Measurements from ENCODE around the gene PARD6G.
"Not testable (repeated sequence)": the region's sequence is repeated elsewhere in the genome, so short reads cannot be mapped to it uniquely, and the experiment has no call there.

The PARD6G gene

GRCh38 chr18:80164727-80165355 lies 82.5 kb downstream of the PARD6G start:
- DNase-seq; in situ Hi-C loops (cut with HindIII; ENCODE audit: low pct_ligation_motif_present, low pct_unique_long_range_greater_than_20kb, low sequenced_read_pairs): not testable (repeated sequence)

GRCh38 chr18:80163183-80163582 lies 84.1 kb downstream of the PARD6G start:
- in situ Hi-C loops (cut with HindIII; ENCODE audit: low pct_ligation_motif_present, low pct_unique_long_range_greater_than_20kb, low sequenced_read_pairs), result no loop called here
- no peak for DNase-seq

GRCh38 chr18:80161781-80162417 lies 85.4 kb downstream of the PARD6G start:
- no peak for DNase-seq
- in situ Hi-C loops (cut with HindIII; ENCODE audit: low pct_ligation_motif_present, low pct_unique_long_range_greater_than_20kb, low sequenced_read_pairs), result no loop called here

- in situ Hi-C loops (cut with HindIII; ENCODE audit: low pct_ligation_motif_present, low pct_unique_long_range_greater_than_20kb, low sequenced_read_pairs), result no loop called here
- no peak for DNase-seq
Measured at GRCh38 chr18:80159713-80160636, 87.3 kb downstream of the PARD6G start.

GRCh38 chr18:80158365-80158764 lies 88.9 kb downstream of the PARD6G start:
- in situ Hi-C loops (cut with HindIII; ENCODE audit: low pct_ligation_motif_present, low pct_unique_long_range_greater_than_20kb, low sequenced_read_pairs), result no loop called here
- DNase-seq, result no peak

- in situ Hi-C loops (cut with HindIII; ENCODE audit: low pct_ligation_motif_present, low pct_unique_long_range_greater_than_20kb, low sequenced_read_pairs), result no loop called here
- DNase-seq, result peak; percentile 67
Measured at GRCh38 chr18:80157708-80158343, 89.5 kb downstream of the PARD6G start.

GRCh38 chr18:80154293-80154692 lies 93.0 kb downstream of the PARD6G start:
- in situ Hi-C loops (cut with HindIII; ENCODE audit: low pct_ligation_motif_present, low pct_unique_long_range_greater_than_20kb, low sequenced_read_pairs), result no loop called here
- DNase-seq, result peak; percentile 31

- in situ Hi-C loops (cut with HindIII; ENCODE audit: low pct_ligation_motif_present, low pct_unique_long_range_greater_than_20kb, low sequenced_read_pairs), result no loop called here
- no peak for DNase-seq
Measured at GRCh38 chr18:80149667-80150066, 97.6 kb downstream of the PARD6G start.

- no peak for DNase-seq
- in situ Hi-C loops (cut with HindIII; ENCODE audit: low pct_ligation_motif_present, low pct_unique_long_range_greater_than_20kb, low sequenced_read_pairs), result no loop called here
Measured at GRCh38 chr18:80148326-80149199, 98.8 kb downstream of the PARD6G start.

- in situ Hi-C loops (cut with HindIII; ENCODE audit: low pct_ligation_motif_present, low pct_unique_long_range_greater_than_20kb, low sequenced_read_pairs), result no loop called here
- DNase-seq, result no peak
Measured at GRCh38 chr18:80147418-80148325, 99.6 kb downstream of the PARD6G start.

- DNase-seq, result no peak
- in situ Hi-C loops (cut with HindIII; ENCODE audit: low pct_ligation_motif_present, low pct_unique_long_range_greater_than_20kb, low sequenced_read_pairs), result no loop called here
Measured at GRCh38 chr18:80147037-80147417, 100.3 kb downstream of the PARD6G start.

- DNase-seq, result no peak
- in situ Hi-C loops (cut with HindIII; ENCODE audit: low pct_ligation_motif_present, low pct_unique_long_range_greater_than_20kb, low sequenced_read_pairs), result no loop called here
Measured at GRCh38 chr18:80145196-80145804, 102.0 kb downstream of the PARD6G start.

- in situ Hi-C loops (cut with HindIII; ENCODE audit: low pct_ligation_motif_present, low pct_unique_long_range_greater_than_20kb, low sequenced_read_pairs), result no loop called here
- no peak for DNase-seq
Measured at GRCh38 chr18:80143881-80144280, 103.4 kb downstream of the PARD6G start.

- in situ Hi-C loops (cut with HindIII; ENCODE audit: low pct_ligation_motif_present, low pct_unique_long_range_greater_than_20kb, low sequenced_read_pairs), result no loop called here
- no peak for DNase-seq
Measured at GRCh38 chr18:80140455-80140985, 106.8 kb downstream of the PARD6G start.

GRCh38 chr18:80137976-80138375 lies 109.3 kb downstream of the PARD6G start:
- DNase-seq, result no peak

GRCh38 chr18:80137137-80137536 lies 110.2 kb downstream of the PARD6G start:
- DNase-seq, result no peak
- in situ Hi-C loops (cut with HindIII; ENCODE audit: low pct_ligation_motif_present, low pct_unique_long_range_greater_than_20kb, low sequenced_read_pairs), result no loop called here

More at GRCh38 chr18:80137976-80138375, 109.3 kb downstream of the PARD6G start:
- in situ Hi-C loops (cut with HindIII; ENCODE audit: low pct_ligation_motif_present, low pct_unique_long_range_greater_than_20kb, low sequenced_read_pairs), result no loop called here

GRCh38 chr18:80136679-80137078 lies 110.6 kb downstream of the PARD6G start:
- no peak for DNase-seq
- in situ Hi-C loops (cut with HindIII; ENCODE audit: low pct_ligation_motif_present, low pct_unique_long_range_greater_than_20kb, low sequenced_read_pairs), result no loop called here

Measured in ACHN (cell line).